K562 (cell line): Measurements from ENCODE around the gene SMARCC1. TPM values are rescaled to one million over a fixed set of nuclear protein-coding genes. Genes with fewer than 3 reads are reported as not detected.
A peak's percentile ranks its signal among the peaks of the same experiment; 100 is the strongest.

Experiments used
- ATAC-seq: fragments of 200-7000 bp; cut with Tn5 transposase; 3 replicates; pipeline ENCODE4 v1.9.1; 2020; ENCODE audit warnings: moderate library complexity
- BruUV-seq: library from RNA; stranded (reverse); fragments of 400-500 nt; replicated peaks from 2 replicates; lab custom pipeline; 2021; lab: Mats Ljungman, UMichigan
- CTCF ChIA-PET: fragments of 300-600 bp; formaldehyde crosslinking; extraction: SDS; loops from one replicate; lab custom pipeline; 2021; ENCODE audit warnings: low intra/inter-chr PET ratio; lab: Yijun Ruan, JAX
- POLR2A ChIA-PET: fragments of 300-600, 350-650 bp; sonication (Branson Sonifier 250); formaldehyde crosslinking; extraction: SDS; loops from one replicate; lab custom pipeline; 2021; ENCODE audit warnings: antibody characterized with exemption, inconsistent platforms; lab: Yijun Ruan, JAX
- DNase-seq, 4 experiments: peaks; one replicate each; pipeline versions ENCODE4 v3.0.0 to v3.0.0-alpha.2; 2011 to 2018; ENCODE audit warnings: low spot score in 3 of 4, mixed read lengths in 3 of 4; ENCODE audit errors: extremely low read depth in 1 of 4
- FAIRE-seq: peaks from 2 replicates; lab custom pipeline; 2011; peaks lifted over from hg19 to GRCh38; lab: Jason Lieb, UNC
- H2AFZ ChIP-seq: 2 replicates; pipeline ENCODE4 v1.6.0; 2011; ENCODE audit warnings: low read depth, low read length, control low read depth, inconsistent platforms
- H3K27ac ChIP-seq: fragments of 200-600 bp; 3 replicates; pipeline ENCODE4 v1.8.0; 2011; ENCODE audit warnings: low read depth, mild to moderate bottlenecking, control low read depth, inconsistent platforms, low read length, moderate library complexity, mixed read lengths; ENCODE audit errors: extremely low read depth
- H3K27me3 ChIP-seq, 2 experiments: fragments of 300-600 bp in 1 of 2; 2 replicates in 1 of 2; 3 replicates in 1 of 2; pipeline versions ENCODE4 v1.6.0 to v1.8.0; 2011; ENCODE audit warnings: inconsistent platforms in 2 of 2, low read length in 2 of 2, mild to moderate bottlenecking in 1 of 2, mixed read lengths in 1 of 2, moderate library complexity in 1 of 2; ENCODE audit not compliant: control insufficient read depth in 2 of 2, insufficient read depth in 2 of 2
- H3K36me3 ChIP-seq: fragments of 300-600 bp; 3 replicates; pipeline ENCODE4 v1.8.0; 2011; ENCODE audit warnings: mild to moderate bottlenecking, low read length, inconsistent platforms; ENCODE audit not compliant: control insufficient read depth, insufficient read depth
- H3K4me1 ChIP-seq, 2 experiments: fragments of 200-600 bp in 1 of 2; replicated peaks in 1 of 2; 2 replicates in 1 of 2; 3 replicates in 1 of 2; pipeline versions ENCODE4 v1.5.1 to v1.8.0; 2011; ENCODE audit warnings: inconsistent platforms in 2 of 2, low read length in 2 of 2, mild to moderate bottlenecking in 1 of 2, mixed read lengths in 1 of 2, moderate library complexity in 1 of 2; ENCODE audit not compliant: control insufficient read depth in 2 of 2, insufficient read depth in 2 of 2
- H3K4me2 ChIP-seq: 2 replicates; pipeline ENCODE4 v1.6.1; 2011; ENCODE audit warnings: low read length, control low read depth, inconsistent platforms, mixed read lengths; ENCODE audit not compliant: insufficient read depth
- H3K4me3 ChIP-seq: fragments of 200-600 bp; sonication (generic), shearing (Covaris generic); 2 replicates; pipeline ENCODE4 v1.5.1; 2016; ENCODE audit warnings: control low read depth, inconsistent platforms
- H3K79me2 ChIP-seq: fragments of 200-600 bp; 3 replicates; pipeline ENCODE4 v1.8.0; 2011; ENCODE audit warnings: low read length, inconsistent platforms; ENCODE audit not compliant: control insufficient read depth, insufficient read depth
- H3K9ac ChIP-seq, 2 experiments: 2 replicates each; pipeline versions ENCODE4 v1.6.0 to v1.6.1; 2011; ENCODE audit warnings: low read depth in 2 of 2, low read length in 2 of 2, control low read depth in 1 of 2, inconsistent platforms in 1 of 2, mild to moderate bottlenecking in 1 of 2, mixed read lengths in 1 of 2; ENCODE audit not compliant: insufficient read depth in 1 of 2
- H3K9me1 ChIP-seq: one replicate; pipeline ENCODE4 v1.6.0; 2011; ENCODE audit warnings: inconsistent platforms, mild to moderate bottlenecking, low read length, moderate library complexity; ENCODE audit not compliant: control insufficient read depth, insufficient read depth
- H3K9me3 ChIP-seq: replicated peaks from 2 replicates; pipeline ENCODE4 v1.5.1; 2011; ENCODE audit warnings: low read depth, low read length, inconsistent platforms; ENCODE audit not compliant: control insufficient read depth, insufficient read depth
- H4K20me1 ChIP-seq: replicated peaks from 2 replicates; pipeline ENCODE4 v1.6.1; 2011; ENCODE audit warnings: low read length, inconsistent platforms, mixed read lengths; ENCODE audit not compliant: control insufficient read depth, insufficient read depth
- HCFC1 ChIP-seq: IDR thresholded peaks from 2 replicates; pipeline ENCODE4 v1.6.1; 2012; ENCODE audit warnings: low read depth, low read length, improper control_type of control experiment
- PTBP1 ChIP-seq: fragments of 200-400 bp; formaldehyde crosslinking; IDR thresholded peaks from 2 replicates; pipeline ENCODE4 v1.6.1; 2017; ENCODE audit warnings: low read depth, low read length
- SOX6 ChIP-seq: fragments of 450-650 bp; IDR thresholded peaks from 2 replicates; pipeline ENCODE4 v1.6.1; 2014; ENCODE audit warnings: mild to moderate bottlenecking
- SP1 ChIP-seq: sonication (generic); formaldehyde crosslinking; IDR thresholded peaks from 2 replicates; pipeline ENCODE4 v1.8.1; 2022; ENCODE audit warnings: mild to moderate bottlenecking, missing genetic modification reagents
- ZNF444 ChIP-seq: fragments of 250-450 bp; sonication (Bioruptor Pico); IDR thresholded peaks from 2 replicates; pipeline ENCODE4 v1.4.0; 2020; ENCODE audit warnings: mild to moderate bottlenecking, moderate library complexity
- WGBS: fragments of 100-300 bp; shearing (Covaris generic); methylation state at CpG from one replicate; pipeline ENCODE4 v1.1.6; 2016; ENCODE audit warnings: low coverage, mixed read lengths; ENCODE audit not compliant: insufficient coverage; ENCODE audit errors: missing lambda C conversion rate; 5-methylcytosine and 5-hydroxymethylcytosine counted together
- in situ Hi-C: fragments of 300-500 bp; cut with MboI; formaldehyde crosslinking; loops from 4 replicates; pipeline ENCODE4 v1.15.0; 2018; ENCODE audit warnings: inconsistent platforms, mixed read lengths
- intact Hi-C: fragments of 100-400 bp; cut with micrococcal nuclease; formaldehyde crosslinking; loops from 2 replicates; pipeline ENCODE4 v1.14.2; 2022
- polyA plus RNA-seq, 8 experiments: library from polyadenylated mRNA; depleted of rRNA in 4 of 8; stranded (reverse) in 5 of 8; unstranded in 3 of 8; fragments of >200 nt; fragmentation: Nextera tagmentation in 2 of 8; fragmentation: Illumina TruSeq in 1 of 8; extraction: Ambion mirVana in 2 of 8; extraction: Trizol in 1 of 8; gene quantifications; 2 replicates each; pipeline versions ENCODE4 v1.2.1 to v1.2.3, GENCODE V29; 2011 to 2014; ENCODE audit warnings: inconsistent platforms in 1 of 8, missing spikeins in 1 of 8
- total RNA-seq, 7 experiments: library from RNA; depleted of rRNA in 6 of 7; stranded (reverse); fragments of >200 nt in 6 of 7; fragmentation: Illumina TruSeq in 2 of 7; extraction: Trizol in 2 of 7; gene quantifications; 2 replicates each; pipeline versions ENCODE4 v1.2.1 to v1.2.3, GENCODE V29; 2011 to 2021; ENCODE audit warnings: low replicate concordance in 1 of 7
- TF ChIP-seq, protein P1 (sequence below): IDR thresholded peaks from 2 replicates; pipeline ENCODE4 v1.6.1; 2016; ENCODE audit warnings: missing genetic modification characterization, missing compliant biosample characterization
- TF ChIP-seq, protein P2 (sequence below): fragments of 450-650 bp; formaldehyde crosslinking; conservative IDR thresholded peaks from 2 replicates; pipeline ENCODE4 v1.4.0; 2022; ENCODE audit warnings: mild to moderate bottlenecking, missing genetic modification characterization

The SMARCC1 gene
- total and polyA plus RNA-seq, 9 of the 15 experiments (the other 6 are each of a cell fraction or from before 2014, with no cell fraction given) = 20.7 to 199 (median 66.0) TPM

DNA sequence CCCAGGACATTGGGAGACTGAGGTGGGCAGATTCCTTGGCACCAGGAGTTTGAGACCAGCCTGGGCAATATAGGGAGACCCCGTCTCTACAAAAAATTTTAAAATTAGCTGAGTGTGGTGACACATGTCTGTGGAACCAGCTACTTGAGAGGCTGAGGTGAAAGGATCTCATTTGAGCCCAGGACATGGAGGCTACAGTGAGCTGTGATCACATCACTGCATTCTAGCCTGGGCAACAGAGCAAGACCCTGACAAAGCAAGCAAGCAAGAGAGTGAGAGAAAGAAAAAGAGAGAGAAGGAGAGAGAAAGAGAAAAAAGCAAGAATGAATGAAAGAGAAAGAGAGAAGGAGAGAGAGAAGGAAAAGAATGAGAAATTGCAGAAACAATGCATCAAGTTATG is 150.9 kb downstream of the SMARCC1 start:
- Histone ChIP-seq H3K4me2 (no peak overlapping the region), H3K9ac (no peak overlapping the region), H3K36me3 (peaks cover 92% of the 10 kb centered on the region), H3K9me1 (no peaks in the 10 kb centered on the region), H3K4me1 (no peaks in the 10 kb centered on the region), H3K27ac (no peak overlapping the region), H3K4me3 (no peak overlapping the region), H3K27me3 (no peaks in the 10 kb centered on the region), H4K20me1 (no peaks in the 10 kb centered on the region), H2AFZ (no peak overlapping the region), H3K79me2 (no peaks in the 10 kb centered on the region), H3K9me3 (no peaks in the 10 kb centered on the region)
- intact Hi-C loops (no loop called here), in situ Hi-C loops (no loop called here)
- ATAC-seq = no peak
- FAIRE-seq = no peak
- ChIA-PET POLR2A (interaction anchor here (0.6 to 1.4 kb wide), 4 partner anchors 10 to 18 kb away, joined by 3 to 4 read pairs (median 4); no protein-coding TSS in a partner anchor), CTCF (no interaction called here)
- TF ChIP-seq HCFC1 = no peak
- TF ChIP-seq SOX6 = no peak
- TF ChIP-seq SP1 = no peak
- TF ChIP-seq, protein P1, sequence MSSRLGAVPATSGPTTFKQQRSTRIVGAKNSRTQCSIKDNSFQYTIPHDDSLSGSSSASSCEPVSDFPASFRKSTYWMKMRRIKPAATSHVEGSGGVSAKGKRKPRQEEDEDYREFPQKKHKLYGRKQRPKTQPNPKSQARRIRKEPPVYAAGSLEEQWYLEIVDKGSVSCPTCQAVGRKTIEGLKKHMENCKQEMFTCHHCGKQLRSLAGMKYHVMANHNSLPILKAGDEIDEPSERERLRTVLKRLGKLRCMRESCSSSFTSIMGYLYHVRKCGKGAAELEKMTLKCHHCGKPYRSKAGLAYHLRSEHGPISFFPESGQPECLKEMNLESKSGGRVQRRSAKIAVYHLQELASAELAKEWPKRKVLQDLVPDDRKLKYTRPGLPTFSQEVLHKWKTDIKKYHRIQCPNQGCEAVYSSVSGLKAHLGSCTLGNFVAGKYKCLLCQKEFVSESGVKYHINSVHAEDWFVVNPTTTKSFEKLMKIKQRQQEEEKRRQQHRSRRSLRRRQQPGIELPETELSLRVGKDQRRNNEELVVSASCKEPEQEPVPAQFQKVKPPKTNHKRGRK (tag) = 0 out of 2 replicates have a peak, but pooled peaks have one; percentile 26
- TF ChIP-seq ZNF444 (CRISPR knock-in tag) = no peak
- TF ChIP-seq, protein P2, sequence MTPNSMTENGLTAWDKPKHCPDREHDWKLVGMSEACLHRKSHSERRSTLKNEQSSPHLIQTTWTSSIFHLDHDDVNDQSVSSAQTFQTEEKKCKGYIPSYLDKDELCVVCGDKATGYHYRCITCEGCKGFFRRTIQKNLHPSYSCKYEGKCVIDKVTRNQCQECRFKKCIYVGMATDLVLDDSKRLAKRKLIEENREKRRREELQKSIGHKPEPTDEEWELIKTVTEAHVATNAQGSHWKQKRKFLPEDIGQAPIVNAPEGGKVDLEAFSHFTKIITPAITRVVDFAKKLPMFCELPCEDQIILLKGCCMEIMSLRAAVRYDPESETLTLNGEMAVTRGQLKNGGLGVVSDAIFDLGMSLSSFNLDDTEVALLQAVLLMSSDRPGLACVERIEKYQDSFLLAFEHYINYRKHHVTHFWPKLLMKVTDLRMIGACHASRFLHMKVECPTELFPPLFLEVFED (CRISPR knock-in tag) = 0 out of 2 replicates have a peak, but pooled peaks have one; percentile 45
- 0 out of 2 replicates have a peak, but pooled peaks have one; percentile 59 for TF ChIP-seq PTBP1
- BruUV-seq = no TSS peak
- 100% methylated on average over 1 of the region's 1 CpG for WGBS
- no peak for DNase-seq
